Measurements from ENCODE around the gene FBXW9.
"Not testable (repeated sequence)": the region's sequence is repeated elsewhere in the genome, so short reads cannot be mapped to it uniquely, and the experiment has no call there.

Gene FBXW9

GRCh38 chr19:12646551-12646950 is 49.9 kb downstream of the FBXW9 start:
- H3K27ac Mint-ChIP-seq: no peak overlapping the region
- no peak for DNase-seq
- no peak overlapping the region for H3K4me3 Mint-ChIP-seq
- peaks cover 29% of the 10 kb centered on the region for H3K36me3 Mint-ChIP-seq (ENCODE audit: low read depth)
- H3K4me1 Mint-ChIP-seq: no peaks in the 10 kb centered on the region
- peaks cover 7% of the 10 kb centered on the region for H3K27me3 Mint-ChIP-seq (ENCODE audit: low read depth, poor library complexity)
- TF ChIP-seq CTCF (IDR thresholded peaks at IDR 0.05): no peak
- H3K9me3 Mint-ChIP-seq: no peaks in the 10 kb centered on the region

GRCh38 chr19:12643716-12644115 is 52.7 kb downstream of the FBXW9 start:
- not testable (repeated sequence) for H3K27ac Mint-ChIP-seq, H3K4me1 Mint-ChIP-seq, H3K4me3 Mint-ChIP-seq, DNase-seq
- H3K9me3 Mint-ChIP-seq: peaks cover 13% of the 10 kb centered on the region
- peaks cover 13% of the 10 kb centered on the region for H3K27me3 Mint-ChIP-seq (ENCODE audit: low read depth, poor library complexity)
- peaks cover 16% of the 10 kb centered on the region for H3K36me3 Mint-ChIP-seq (ENCODE audit: low read depth)

- Mint-ChIP-seq H3K9me3 (peaks cover 19% of the 10 kb centered on the region), H3K27ac (no peak overlapping the region), H3K4me3 (no peak overlapping the region)
Measured at GRCh38 chr19:12642506-12642905, 53.9 kb downstream of the FBXW9 start.

GRCh38 chr19:12641456-12641855 is 55.0 kb downstream of the FBXW9 start:
- H3K36me3 Mint-ChIP-seq (ENCODE audit: low read depth): peaks cover 14% of the 10 kb centered on the region
- peaks cover 6% of the 10 kb centered on the region for H3K4me1 Mint-ChIP-seq
- H3K27me3 Mint-ChIP-seq (ENCODE audit: low read depth, poor library complexity): peaks cover 13% of the 10 kb centered on the region
- TF ChIP-seq CTCF (IDR thresholded peaks at IDR 0.05): no peak
- DNase-seq: no peak
- H3K27ac Mint-ChIP-seq: no peak overlapping the region
- H3K9me3 Mint-ChIP-seq: peaks cover 24% of the 10 kb centered on the region
- no peak overlapping the region for H3K4me3 Mint-ChIP-seq

More at GRCh38 chr19:12642506-12642905, 53.9 kb downstream of the FBXW9 start:
- DNase-seq: no peak
- no peak for TF ChIP-seq CTCF (IDR thresholded peaks at IDR 0.05)
- peaks cover 13% of the 10 kb centered on the region for H3K27me3 Mint-ChIP-seq (ENCODE audit: low read depth, poor library complexity)
- H3K4me1 Mint-ChIP-seq: peaks cover 6% of the 10 kb centered on the region
- peaks cover 10% of the 10 kb centered on the region for H3K36me3 Mint-ChIP-seq (ENCODE audit: low read depth)

GRCh38 chr19:12639901-12640613 is 56.4 kb downstream of the FBXW9 start:
- peak overlapping the region; percentile 54 for H3K27ac Mint-ChIP-seq
- DNase-seq: peak; percentile 78
- peaks cover 28% of the 10 kb centered on the region for H3K9me3 Mint-ChIP-seq
- peaks cover 13% of the 10 kb centered on the region for H3K36me3 Mint-ChIP-seq (ENCODE audit: low read depth)
- TF ChIP-seq CTCF (IDR thresholded peaks at IDR 0.05): peak; percentile 68
- peak overlapping the region; percentile 71 for H3K4me3 Mint-ChIP-seq
- H3K27me3 Mint-ChIP-seq (ENCODE audit: low read depth, poor library complexity): peaks cover 14% of the 10 kb centered on the region
- H3K4me1 Mint-ChIP-seq: peaks cover 6% of the 10 kb centered on the region
